NT2/D1 (cell line): ENCODE results near the gene PDCD4.

Experiments
- YY1 ChIP-seq: IDR thresholded peaks from 2 replicates; pipeline ENCODE4 v1.6.1; 2011; ENCODE audit not compliant: insufficient read length, insufficient read depth
- ZNF274 ChIP-seq: IDR thresholded peaks from 2 replicates; pipeline ENCODE4 v1.6.1; 2011; ENCODE audit warnings: mild to moderate bottlenecking, low read depth, low read length

DNA sequence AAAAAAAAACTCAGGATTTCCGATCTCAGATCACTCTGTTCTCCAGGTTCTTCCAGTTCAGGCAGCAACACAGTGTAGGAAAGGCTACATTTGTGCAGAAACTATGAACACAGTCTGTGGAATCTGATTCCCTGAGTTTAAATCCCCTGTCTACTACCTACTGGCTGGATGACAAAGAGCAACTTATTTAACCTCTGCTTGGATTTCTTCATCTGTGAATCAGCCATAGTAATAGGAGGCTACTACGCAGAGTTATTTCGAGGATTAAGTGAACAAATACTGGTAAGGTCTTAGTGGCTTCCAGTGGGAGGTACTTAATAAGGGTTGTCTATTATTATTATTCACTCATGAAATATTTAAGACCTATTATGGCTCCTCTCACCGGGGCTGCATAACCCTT, 44.3 kb upstream of the PDCD4 start:
- TF ChIP-seq ZNF274 (no peak), YY1 (no peak)
